Activated CD8-positive, alpha-beta T cell treated with anti-CD3 and anti-CD28 coated beads for 36 hours (primary cell): Measurements from ENCODE around the gene GPC5. TPM values are rescaled to one million over a fixed set of nuclear protein-coding genes. Genes with fewer than 3 reads are reported as not detected.

ENCODE experiments used
- ATAC-seq: fragments of 200-7000 bp; cut with Tn5 transposase; one replicate; pipeline ENCODE4 v1.10.0; 2021; ENCODE audit warnings: mild to moderate bottlenecking, moderate library complexity
- CTCF ChIA-PET: fragments of 350-600 bp; sonication (Branson Sonifier 250); formaldehyde crosslinking; loops from one replicate; lab custom pipeline; 2021; ENCODE audit warnings: antibody characterized with exemption; lab: Charles Lee
- POLR2A ChIA-PET: fragments of 350-600 bp; sonication (Branson Sonifier 250); formaldehyde crosslinking; loops from one replicate; lab custom pipeline; 2021; ENCODE audit warnings: antibody characterized with exemption; lab: Charles Lee
- DNase-seq: peaks from one replicate; pipeline ENCODE4 v3.0.0-alpha.2; 2020
- H3K27ac Mint-ChIP-seq: one replicate; pipeline ENCODE4 v1.8.0; 2021; ENCODE audit warnings: mild to moderate bottlenecking, mixed read lengths
- H3K27me3 Mint-ChIP-seq: one replicate; pipeline ENCODE4 v1.8.0; 2021; ENCODE audit warnings: mixed read lengths
- H3K36me3 Mint-ChIP-seq: one replicate; pipeline ENCODE4 v1.8.0; 2021; ENCODE audit warnings: low read depth, mixed read lengths
- H3K4me1 Mint-ChIP-seq: one replicate; pipeline ENCODE4 v1.8.0; 2021; ENCODE audit warnings: low read depth, mixed read lengths
- H3K4me3 Mint-ChIP-seq: one replicate; pipeline ENCODE4 v1.8.0; 2021; ENCODE audit warnings: mild to moderate bottlenecking, moderate library complexity, mixed read lengths
- H3K9me3 Mint-ChIP-seq: one replicate; pipeline ENCODE4 v1.8.0; 2021; ENCODE audit warnings: mixed read lengths
- intact Hi-C: fragments of 100-400 bp; cut with micrococcal nuclease; formaldehyde crosslinking; loops from one replicate; pipeline ENCODE4 v1.10.0; 2022
- total RNA-seq, 2 experiments: library from RNA; stranded (reverse); gene quantifications; one replicate each; pipeline ENCODE4 v1.2.3, GENCODE V29; 2021
- TF ChIP-seq, protein P1 (sequence below): fragments of 200-600 bp; IDR thresholded peaks from one replicate; pipeline ENCODE4 v1.8.0; 2022; ENCODE audit warnings: antibody characterized with exemption, mild to moderate bottlenecking

The GPC5 gene
- total RNA-seq, 2 experiments from 2014 or later, result 0.13 to 0.14 TPM

DNA sequence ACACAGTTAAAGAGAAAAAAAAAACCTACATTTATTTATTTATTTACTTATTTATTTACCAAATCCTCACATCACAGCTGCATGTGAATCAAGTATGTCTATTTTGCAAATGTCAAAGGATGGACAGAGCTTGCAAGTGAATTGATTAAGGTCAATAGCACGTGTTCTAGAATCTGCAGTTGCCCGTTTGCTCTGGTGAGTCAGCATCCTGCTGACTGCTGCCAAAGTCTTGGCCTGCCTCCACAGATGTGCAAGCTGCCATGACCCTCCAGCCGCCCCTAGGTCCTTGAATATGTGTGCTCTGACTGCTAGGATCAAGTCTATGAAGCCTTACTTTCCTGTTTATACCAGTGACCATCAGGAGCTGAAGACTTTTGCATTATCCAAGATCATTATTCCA, 320.6 kb downstream of the GPC5 start:
- H3K4me3 Mint-ChIP-seq, result no peak overlapping the region
- no peak overlapping the region for H3K27ac Mint-ChIP-seq
- H3K4me1 Mint-ChIP-seq, result no peaks in the 10 kb centered on the region
- peaks cover 6% of the 10 kb centered on the region for H3K27me3 Mint-ChIP-seq
- no peak for DNase-seq
- TF ChIP-seq, protein P1, sequence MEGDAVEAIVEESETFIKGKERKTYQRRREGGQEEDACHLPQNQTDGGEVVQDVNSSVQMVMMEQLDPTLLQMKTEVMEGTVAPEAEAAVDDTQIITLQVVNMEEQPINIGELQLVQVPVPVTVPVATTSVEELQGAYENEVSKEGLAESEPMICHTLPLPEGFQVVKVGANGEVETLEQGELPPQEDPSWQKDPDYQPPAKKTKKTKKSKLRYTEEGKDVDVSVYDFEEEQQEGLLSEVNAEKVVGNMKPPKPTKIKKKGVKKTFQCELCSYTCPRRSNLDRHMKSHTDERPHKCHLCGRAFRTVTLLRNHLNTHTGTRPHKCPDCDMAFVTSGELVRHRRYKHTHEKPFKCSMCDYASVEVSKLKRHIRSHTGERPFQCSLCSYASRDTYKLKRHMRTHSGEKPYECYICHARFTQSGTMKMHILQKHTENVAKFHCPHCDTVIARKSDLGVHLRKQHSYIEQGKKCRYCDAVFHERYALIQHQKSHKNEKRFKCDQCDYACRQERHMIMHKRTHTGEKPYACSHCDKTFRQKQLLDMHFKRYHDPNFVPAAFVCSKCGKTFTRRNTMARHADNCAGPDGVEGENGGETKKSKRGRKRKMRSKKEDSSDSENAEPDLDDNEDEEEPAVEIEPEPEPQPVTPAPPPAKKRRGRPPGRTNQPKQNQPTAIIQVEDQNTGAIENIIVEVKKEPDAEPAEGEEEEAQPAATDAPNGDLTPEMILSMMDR, result no peak
- CTCF ChIA-PET, result no interaction called here
- intact Hi-C loops, result no loop called here
- no peaks in the 10 kb centered on the region for H3K9me3 Mint-ChIP-seq
- no peaks in the 10 kb centered on the region for H3K36me3 Mint-ChIP-seq
- no peak for ATAC-seq
- POLR2A ChIA-PET, result no interaction called here

DNA sequence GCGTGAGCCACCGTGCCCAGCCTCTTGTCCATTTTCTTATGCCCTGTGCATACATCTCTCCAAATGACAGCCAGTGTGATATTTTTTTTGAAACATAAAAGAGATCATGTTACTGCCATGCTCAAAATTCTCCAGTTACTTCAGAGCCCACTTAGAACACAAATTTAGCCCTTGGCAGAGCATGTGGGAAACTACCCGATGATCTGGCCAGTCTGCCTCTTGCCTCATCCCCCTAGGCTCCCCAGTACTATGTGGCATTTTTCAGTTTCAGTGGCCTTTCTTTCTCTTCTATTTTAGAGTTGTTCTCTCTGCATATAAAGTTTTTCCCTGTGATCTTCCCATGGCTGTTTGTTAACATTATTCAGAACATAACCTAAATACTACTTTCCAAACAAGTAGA, 323.0 kb downstream of the GPC5 start:
- Mint-ChIP-seq H3K27ac (no peak overlapping the region), H3K4me1 (no peaks in the 10 kb centered on the region), H3K36me3 (no peaks in the 10 kb centered on the region), H3K9me3 (no peaks in the 10 kb centered on the region), H3K27me3 (peaks cover 6% of the 10 kb centered on the region), H3K4me3 (no peak overlapping the region)
- intact Hi-C loops, result loop anchor here (5.0 to 10.0 kb wide), 2 partner anchors 339 to 587 kb away; no protein-coding TSS in a partner anchor
- ChIA-PET POLR2A (no interaction called here), CTCF (interaction anchor here (0.7 to 3.1 kb wide), 12 partner anchors 10 to 654 kb away, joined by 3 to 12 read pairs (median 4); no protein-coding TSS in a partner anchor)
- TF ChIP-seq, protein P1, result no peak
- ATAC-seq (no peak), DNase-seq (no peak)

DNA sequence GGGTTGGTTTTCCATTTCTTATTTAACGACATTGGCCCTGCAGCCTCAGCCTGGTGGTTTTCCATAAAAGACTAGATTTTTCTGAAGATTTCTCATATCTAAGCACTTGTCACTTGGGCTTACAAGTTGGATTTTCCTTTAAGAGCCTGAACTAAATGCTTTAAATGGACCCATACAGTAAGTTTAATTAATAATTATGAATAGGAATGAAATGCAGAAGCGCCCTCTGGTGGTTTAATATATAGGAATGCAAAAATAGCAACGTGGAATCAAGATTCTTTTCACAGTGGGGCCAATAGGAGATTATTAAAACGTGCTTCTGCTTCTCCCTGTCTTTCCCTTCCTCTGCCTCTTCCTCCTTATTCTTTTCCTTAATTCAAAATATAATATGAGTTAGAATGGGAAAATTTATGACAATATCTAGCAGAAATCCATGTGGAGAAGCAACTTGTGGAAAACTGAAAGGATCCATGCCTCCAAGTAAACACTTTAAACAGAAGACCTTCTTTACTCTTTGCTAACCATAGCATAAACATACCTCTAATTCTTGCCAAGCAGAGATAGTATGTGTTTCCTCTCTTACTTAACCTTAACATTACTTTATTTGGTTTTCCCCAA, 324.0 kb downstream of the GPC5 start:
- ATAC-seq (no peak), DNase-seq (no peak)
- TF ChIP-seq, protein P1, result peak; percentile 72
- POLR2A ChIA-PET, result no interaction called here
- Mint-ChIP-seq H3K27me3 (peaks cover 4% of the 10 kb centered on the region), H3K27ac (no peak overlapping the region), H3K4me1 (no peaks in the 10 kb centered on the region), H3K9me3 (no peaks in the 10 kb centered on the region), H3K36me3 (no peaks in the 10 kb centered on the region), H3K4me3 (no peak overlapping the region)
- CTCF ChIA-PET, result interaction anchor here (0.8 to 3.1 kb wide), 12 partner anchors 9 to 595 kb away, joined by 3 to 12 read pairs (median 4); no protein-coding TSS in a partner anchor
- intact Hi-C loops, result loop anchor here (5.0 to 10.0 kb wide), 2 partner anchors 340 to 588 kb away; no protein-coding TSS in a partner anchor

DNA sequence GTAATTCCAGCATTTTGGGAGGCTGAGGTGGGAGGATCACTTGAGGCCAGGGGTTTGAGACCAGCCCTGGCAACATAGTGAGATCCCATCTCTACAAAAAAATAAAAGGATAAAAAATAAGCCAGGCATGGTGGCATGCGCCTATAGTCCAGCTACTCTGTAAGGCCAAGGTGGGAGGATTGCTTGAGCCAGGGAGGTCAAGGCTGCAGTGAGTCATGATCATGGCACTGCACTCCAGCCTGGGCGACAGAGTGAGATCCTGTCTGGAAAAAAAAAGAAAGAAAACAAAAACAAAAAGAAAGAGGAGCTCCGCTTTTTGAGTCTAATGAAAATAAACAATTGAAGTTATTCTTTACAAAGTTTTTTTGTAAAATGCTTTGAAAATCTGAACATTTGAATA, 326.2 kb downstream of the GPC5 start:
- ATAC-seq (no peak), DNase-seq (no peak)
- intact Hi-C loops, result loop anchor here (5.0 to 10.0 kb wide), 2 partner anchors 342 to 590 kb away; no protein-coding TSS in a partner anchor
- POLR2A ChIA-PET, result no interaction called here
- no peak overlapping the region for H3K27ac Mint-ChIP-seq
- H3K36me3 Mint-ChIP-seq, result no peaks in the 10 kb centered on the region
- no peak overlapping the region for H3K4me3 Mint-ChIP-seq
- H3K9me3 Mint-ChIP-seq, result no peaks in the 10 kb centered on the region
- TF ChIP-seq, protein P1, result no peak
- CTCF ChIA-PET, result no interaction called here
- H3K27me3 Mint-ChIP-seq, result peaks cover 4% of the 10 kb centered on the region
- no peaks in the 10 kb centered on the region for H3K4me1 Mint-ChIP-seq

DNA sequence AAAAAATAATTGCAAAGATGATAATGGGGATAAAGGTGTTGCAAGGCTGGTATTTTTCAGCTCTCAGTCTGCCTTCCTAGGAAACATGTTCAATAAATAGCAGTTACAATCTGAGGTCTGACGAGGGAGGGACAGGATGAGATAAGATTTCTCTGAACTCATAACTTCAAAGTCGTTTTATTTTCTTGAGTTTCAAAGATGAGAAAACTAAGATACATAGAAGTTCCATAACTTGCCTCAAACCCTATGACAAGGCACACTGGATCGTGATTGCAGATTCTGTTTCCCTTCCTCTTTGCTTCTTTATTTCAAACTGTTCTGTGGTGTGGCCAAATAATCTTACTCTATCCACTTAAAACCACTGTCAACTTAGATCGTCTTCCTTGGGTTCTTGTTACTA, 327.2 kb downstream of the GPC5 start:
- ChIA-PET CTCF (no interaction called here), POLR2A (no interaction called here)
- DNase-seq, result no peak
- H3K36me3 Mint-ChIP-seq, result no peaks in the 10 kb centered on the region
- no peak for ATAC-seq
- H3K27ac Mint-ChIP-seq, result no peak overlapping the region
- H3K27me3 Mint-ChIP-seq, result peaks cover 1% of the 10 kb centered on the region
- no peak overlapping the region for H3K4me3 Mint-ChIP-seq
- no peaks in the 10 kb centered on the region for H3K9me3 Mint-ChIP-seq
- no peaks in the 10 kb centered on the region for H3K4me1 Mint-ChIP-seq
- TF ChIP-seq, protein P1, result no peak
- intact Hi-C loops, result loop anchor here (10.0 kb wide), 1 partner anchor 591 kb away; no protein-coding TSS in a partner anchor
